Stomach (tissue), 9 donors: ENCODE results near the gene RBL2. TPM values are rescaled to one million over a fixed set of nuclear protein-coding genes. Genes with fewer than 3 reads are reported as not detected.

Source experiments
- DNase-seq, 2 donors: peaks; one replicate each; pipeline versions ENCODE4 v3.0.0 to v3.0.0-alpha.2; 2013 to 2019
- H3K27ac ChIP-seq, 5 donors: fragments of 200-600 bp in 4 of 5; sonication (generic) in 4 of 5; one replicate each; pipeline ENCODE4 v1.5.1; 2013 to 2019; ENCODE audit warnings: mild to moderate bottlenecking in 1 of 5, moderate library complexity in 1 of 5
- H3K27me3 ChIP-seq, 3 donors: fragments of 200-600 bp; sonication (generic); one replicate each; pipeline ENCODE4 v1.5.1; 2017 to 2019; ENCODE audit warnings: mixed run types in 1 of 3
- H3K36me3 ChIP-seq, 4 donors: fragments of 200-600 bp; sonication (generic); 1 replicate in 3 of 4; 2 replicates in 1 of 4; pipeline ENCODE4 v1.5.1; 2016 to 2019
- H3K4me1 ChIP-seq, 4 donors: fragments of 200-600 bp; sonication (generic); one replicate each; pipeline ENCODE4 v1.5.1; 2016 to 2019
- H3K4me3 ChIP-seq, 4 donors: fragments of 200-600 bp; sonication (generic) in 3 of 4; one replicate each; pipeline ENCODE4 v1.5.1; 2016 to 2019; ENCODE audit warnings: mild to moderate bottlenecking in 1 of 4
- H3K9me3 ChIP-seq, 4 donors: fragments of 200-600 bp; sonication (generic); one replicate each; pipeline ENCODE4 v1.5.1; 2016 to 2019
- CTCF ChIP-seq, 7 experiments: fragments of 450-650 bp in 4 of 7; fragments of 200-600 bp in 3 of 7; sonication (generic) in 3 of 7; IDR thresholded peaks; one replicate each; pipeline ENCODE4 v1.5.1; 2016 to 2019; ENCODE audit warnings: antibody characterized with exemption in 7 of 7, control low read depth in 2 of 7, mild to moderate bottlenecking in 1 of 7
- EP300 ChIP-seq: sonication (generic); formaldehyde crosslinking; IDR thresholded peaks from one replicate; pipeline ENCODE4 v1.6.1; 2017; ENCODE audit warnings: antibody characterized with exemption
- POLR2A ChIP-seq, 4 donors: fragments of 450-650 bp; IDR thresholded peaks; one replicate each; pipeline ENCODE4 v1.6.1; 2016; ENCODE audit warnings: antibody characterized with exemption in 4 of 4, control low read depth in 2 of 4, mild to moderate bottlenecking in 1 of 4, moderate library complexity in 1 of 4
- POLR2AphosphoS5 ChIP-seq, 3 donors: sonication (generic); formaldehyde crosslinking; IDR thresholded peaks; one replicate each; pipeline ENCODE4 v1.6.1; 2016; ENCODE audit warnings: antibody characterized with exemption in 3 of 3
- WGBS, 5 donors: extraction: QIAGEN DNeasy Blood & Tissue Kit in 3 of 5; methylation state at CpG; one replicate each; pipeline versions ENCODE4 v1.1.5 to v1.1.7; 2013 to 2018; 5-methylcytosine and 5-hydroxymethylcytosine counted together
- intact Hi-C: fragments of 100-400 bp; cut with DNase I; formaldehyde crosslinking; loops from one replicate; pipeline ENCODE4 v1.15.1; 2023; ENCODE audit warnings: low total_unique reads
- polyA plus RNA-seq, 3 donors: library from polyadenylated mRNA; stranded (reverse); fragments of 200-250 nt; gene quantifications; one replicate each; pipeline ENCODE4 v1.2.3, GENCODE V29; 2013
- total RNA-seq, 5 donors: library from RNA; depleted of rRNA; stranded (reverse); fragments of >200 nt; gene quantifications; one replicate each; pipeline versions ENCODE4 v1.1.0 to v1.2.3, GENCODE V29; 2014 to 2016
- donor health status: healthy with polysubstance abuse.
- donor health status: Bipolar disorder and iron deficiency.
- donor health status: healthy.

The RBL2 gene
- total and polyA plus RNA-seq, 8 donors, result 23.0 to 234 (median 82.5) TPM

DNA sequence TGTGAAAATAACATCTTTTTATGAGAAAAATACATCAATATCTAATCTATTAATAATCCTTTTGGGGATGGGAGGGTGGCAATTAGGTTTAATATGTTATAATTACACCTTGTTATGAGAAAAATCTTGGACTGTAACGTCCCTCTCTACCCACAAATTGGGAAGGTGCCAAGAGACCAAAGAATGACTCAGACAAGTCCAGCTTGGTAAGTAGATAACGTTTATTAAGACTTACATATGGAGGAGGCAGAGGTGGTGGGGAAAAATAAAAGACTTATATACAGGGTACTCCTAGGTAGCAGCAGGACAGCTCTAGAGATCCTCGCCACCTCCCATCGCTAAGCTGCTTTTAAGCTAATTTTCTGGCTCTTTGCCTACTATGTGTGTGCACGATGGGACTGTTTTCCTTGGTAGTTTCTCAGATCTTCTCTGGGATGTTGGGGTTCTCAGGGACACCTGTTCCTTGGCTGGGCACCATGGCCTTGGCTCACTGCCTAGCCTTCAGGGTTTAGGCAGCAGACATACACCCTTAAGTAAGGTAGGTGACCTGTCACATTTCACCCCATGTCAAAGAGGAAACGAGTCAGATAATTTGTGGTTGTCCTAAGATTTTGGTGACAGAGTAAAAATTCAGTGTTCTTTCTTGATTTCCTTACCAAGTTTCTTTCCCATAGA, 31.5 kb downstream of the RBL2 start:
- 53 to 64% (median 61%) methylated on average over 6 of the region's 6 CpGs for WGBS, 5 donors
- no peaks in the 10 kb centered on the region for H3K27me3 ChIP-seq
- H3K4me1 ChIP-seq, result peaks cover 0 to 15% (median 8%) of the 10 kb centered on the region in 4 donors
- peak in 1 of 2 donors; percentile 14 for DNase-seq
- intact Hi-C loops, result no loop called here
- H3K27ac ChIP-seq, result no peak overlapping the region
- no peak overlapping the region for H3K4me3 ChIP-seq
- peaks cover 33 to 100% (median 99%) of the 10 kb centered on the region in 4 donors for H3K36me3 ChIP-seq
- H3K9me3 ChIP-seq, result no peaks in the 10 kb centered on the region
- TF ChIP-seq CTCF (IDR thresholded peaks at IDR 0.05) (no peak), POLR2A (IDR thresholded peaks at IDR 0.05) (no peak), POLR2AphosphoS5 (IDR thresholded peaks at IDR 0.05) (no peak), EP300 (no peak)

- 37 to 65% (median 55%) methylated on average over 2 of the region's 2 CpGs for WGBS, 5 donors
- DNase-seq, result no peak
- TF ChIP-seq POLR2AphosphoS5 (IDR thresholded peaks at IDR 0.05) (no peak), EP300 (no peak), POLR2A (IDR thresholded peaks at IDR 0.05) (no peak), CTCF (IDR thresholded peaks at IDR 0.05) (no peak)
- Histone ChIP-seq H3K36me3 (peaks cover 36 to 96% (median 82%) of the 10 kb centered on the region in 4 donors), H3K4me1 (peaks cover 0 to 20% (median 9%) of the 10 kb centered on the region in 4 donors), H3K4me3 (no peak overlapping the region), H3K9me3 (no peaks in the 10 kb centered on the region), H3K27me3 (no peaks in the 10 kb centered on the region), H3K27ac (no peak overlapping the region)
- intact Hi-C loops, result no loop called here
Measured at GRCh38 chr16:53476867-53477266, 42.6 kb downstream of the RBL2 start.

DNA sequence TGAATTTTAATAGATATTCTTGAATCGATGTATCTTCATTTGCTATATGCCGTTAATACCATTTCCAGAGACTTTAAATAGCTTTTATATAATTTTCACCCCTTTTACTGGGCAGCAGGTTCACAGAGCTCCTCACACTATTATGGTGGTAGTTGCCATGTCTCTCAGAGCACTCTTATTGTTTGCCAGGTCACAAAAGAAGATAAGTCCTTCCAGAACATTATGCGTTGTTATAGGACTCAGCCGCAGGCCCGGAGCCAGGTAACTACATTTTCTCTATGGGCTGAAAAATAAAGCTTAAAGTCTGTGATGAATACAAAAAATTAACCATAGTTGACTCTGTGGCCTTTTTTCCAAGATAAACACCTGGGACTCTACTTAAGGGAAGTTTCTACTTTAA, 44.7 kb downstream of the RBL2 start:
- no peaks in the 10 kb centered on the region for H3K27me3 ChIP-seq
- peaks cover 36 to 96% (median 82%) of the 10 kb centered on the region in 4 donors for H3K36me3 ChIP-seq
- peaks cover 0 to 20% (median 9%) of the 10 kb centered on the region in 4 donors for H3K4me1 ChIP-seq
- intact Hi-C loops, result no loop called here
- TF ChIP-seq EP300, result no peak
- TF ChIP-seq CTCF (IDR thresholded peaks at IDR 0.05), result no peak
- no peak for TF ChIP-seq POLR2A (IDR thresholded peaks at IDR 0.05)
- TF ChIP-seq POLR2AphosphoS5 (IDR thresholded peaks at IDR 0.05), result no peak
- no peak for DNase-seq
- H3K4me3 ChIP-seq, result no peak overlapping the region
- peak overlapping the region in 1 of 5 donors; percentile 47 for H3K27ac ChIP-seq
- no peaks in the 10 kb centered on the region for H3K9me3 ChIP-seq
- 67 to 84% (median 70%) methylated on average over 5 of the region's 5 CpGs for WGBS, 5 donors

DNA sequence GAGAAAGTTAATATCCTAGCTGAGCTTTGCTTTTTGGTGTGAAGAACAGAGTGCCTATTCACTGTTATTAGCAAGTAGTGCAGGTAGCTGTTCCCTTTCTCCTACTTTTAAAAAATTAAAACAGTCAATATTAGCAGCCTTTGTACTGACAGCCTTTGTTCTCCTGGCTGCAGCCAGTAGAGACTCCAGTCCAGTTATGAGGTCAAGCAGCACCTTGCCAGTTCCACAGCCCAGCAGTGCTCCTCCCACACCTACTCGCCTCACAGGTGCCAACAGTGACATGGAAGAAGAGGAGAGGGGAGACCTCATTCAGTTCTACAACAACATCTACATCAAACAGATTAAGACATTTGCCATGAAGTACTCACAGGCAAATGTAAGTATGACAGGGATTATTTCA, 46.1 kb downstream of the RBL2 start:
- Histone ChIP-seq H3K4me3 (no peak overlapping the region), H3K9me3 (no peaks in the 10 kb centered on the region), H3K27me3 (no peaks in the 10 kb centered on the region), H3K36me3 (peaks cover 33 to 96% (median 83%) of the 10 kb centered on the region in 4 donors), H3K4me1 (peaks cover 0 to 20% (median 9%) of the 10 kb centered on the region in 4 donors), H3K27ac (peak overlapping the region in 1 of 5 donors; percentile 47)
- 38 to 89% (median 83%) methylated on average over 1 of the region's 1 CpG for whole genome bisulfite sequencing, 5 donors
- intact Hi-C loops, result no loop called here
- TF ChIP-seq EP300, result no peak
- TF ChIP-seq POLR2AphosphoS5 (IDR thresholded peaks at IDR 0.05), result no peak
- TF ChIP-seq CTCF (IDR thresholded peaks at IDR 0.05), result no peak
- TF ChIP-seq POLR2A (IDR thresholded peaks at IDR 0.05), result no peak
- peak in 1 of 2 donors; percentile 31 for DNase-seq
